Neural progenitor cell (in vitro differentiated cells): ENCODE measurements around the gene CDH23. TPM values are rescaled to one million over a fixed set of nuclear protein-coding genes. Genes with fewer than 3 reads are reported as not detected.

ENCODE experiments used
- DNase-seq: peaks from one replicate; pipeline ENCODE4 v3.0.0-alpha.2; 2016; ENCODE audit warnings: low spot score
- H2AFZ ChIP-seq: fragments of 200-600 bp; sonication (generic); replicated peaks from 2 replicates; pipeline ENCODE4 v1.6.1; 2016; ENCODE audit warnings: antibody characterized with exemption
- H3F3A ChIP-seq: fragments of 200-600 bp; sonication (generic); 2 replicates; pipeline ENCODE4 v1.6.1; 2016; ENCODE audit warnings: antibody characterized with exemption, low read depth
- H3K27ac ChIP-seq: fragments of 200-600 bp; sonication (generic); 2 replicates; pipeline ENCODE4 v1.5.1; 2016; ENCODE audit warnings: mild to moderate bottlenecking
- H3K27me3 ChIP-seq: fragments of 200-600 bp; sonication (generic); 2 replicates; pipeline ENCODE4 v1.6.1; 2016; ENCODE audit warnings: mild to moderate bottlenecking, moderate library complexity
- H3K36me3 ChIP-seq: fragments of 200-600 bp; sonication (generic); 2 replicates; pipeline ENCODE4 v1.5.1; 2016
- H3K4me1 ChIP-seq: fragments of 200-600 bp; sonication (generic); 2 replicates; pipeline ENCODE4 v1.6.1; 2016; ENCODE audit warnings: mixed run types
- H3K4me2 ChIP-seq: fragments of 200-600 bp; sonication (generic); 2 replicates; pipeline ENCODE4 v1.6.1; 2016
- H3K4me3 ChIP-seq: fragments of 200-600 bp; sonication (generic); 2 replicates; pipeline ENCODE4 v1.5.1; 2016
- H3K79me2 ChIP-seq: fragments of 200-600 bp; sonication (generic); 2 replicates; pipeline ENCODE4 v1.6.1; 2016; ENCODE audit warnings: low read depth
- H3K9ac ChIP-seq: fragments of 200-600 bp; sonication (generic); 2 replicates; pipeline ENCODE4 v1.6.1; 2016
- H3K9me3 ChIP-seq: fragments of 200-600 bp; sonication (generic); 2 replicates; pipeline ENCODE4 v1.5.1; 2016; ENCODE audit warnings: low read depth
- H4K20me1 ChIP-seq: fragments of 200-600 bp; sonication (generic); 2 replicates; pipeline ENCODE4 v1.6.1; 2016; ENCODE audit warnings: low read depth
- H3K27ac Mint-ChIP-seq: 3 replicates; pipeline ENCODE4 v1.8.0; 2021; ENCODE audit warnings: mixed read lengths
- H3K27me3 Mint-ChIP-seq: 2 replicates; pipeline ENCODE4 v1.8.0; 2022; ENCODE audit warnings: low read depth, mild to moderate bottlenecking, inconsistent platforms, moderate library complexity, mixed read lengths; ENCODE audit not compliant: insufficient read depth
- H3K36me3 Mint-ChIP-seq: 3 replicates; pipeline ENCODE4 v1.8.0; 2021; ENCODE audit warnings: mixed read lengths
- H3K4me1 Mint-ChIP-seq: 3 replicates; pipeline ENCODE4 v1.8.0; 2021; ENCODE audit warnings: mixed read lengths
- H3K4me3 Mint-ChIP-seq: 3 replicates; pipeline ENCODE4 v1.8.0; 2021; ENCODE audit warnings: mild to moderate bottlenecking, moderate library complexity, mixed read lengths
- H3K9me3 Mint-ChIP-seq: 3 replicates; pipeline ENCODE4 v1.8.0; 2020; ENCODE audit warnings: mixed read lengths
- CTCF ChIP-seq: fragments of 200-600 bp; sonication (generic); IDR thresholded peaks from 2 replicates; pipeline ENCODE4 v1.5.1; 2017; ENCODE audit warnings: antibody characterized with exemption, mild to moderate bottlenecking
- EZH2 ChIP-seq: fragments of 200-600 bp; sonication (generic); IDR thresholded peaks from 2 replicates; pipeline ENCODE4 v1.6.1; 2017; ENCODE audit warnings: antibody characterized with exemption, mild to moderate bottlenecking, moderate library complexity
- EZH2phosphoT487 ChIP-seq: fragments of 200-600 bp; sonication (generic); IDR thresholded peaks from 2 replicates; pipeline ENCODE4 v1.6.1; 2017; ENCODE audit warnings: antibody characterized with exemption
- total RNA-seq: library from RNA; depleted of rRNA; stranded (reverse); fragments of >200 nt; gene quantifications from 2 replicates; pipeline ENCODE4 v1.2.3, GENCODE V29; 2015; ENCODE audit warnings: low replicate concordance

Gene CDH23
- total RNA-seq, 1 donor from 2014 or later = 5.9 TPM

- Mint-ChIP-seq H3K27ac (no peak overlapping the region), H3K36me3 (no peaks in the 10 kb centered on the region), H3K27me3 (peaks cover 18% of the 10 kb centered on the region), H3K4me3 (no peak overlapping the region), H3K9me3 (no peaks in the 10 kb centered on the region), H3K4me1 (peaks cover 16% of the 10 kb centered on the region)
- TF ChIP-seq EZH2 (no peak), CTCF (peak; percentile 95), EZH2phosphoT487 (no peak)
- Histone ChIP-seq H3K9ac (no peak overlapping the region), H3K27me3 (no peaks in the 10 kb centered on the region), H3K9me3 (no peaks in the 10 kb centered on the region), H3F3A (peaks cover 13% of the 10 kb centered on the region), H3K4me2 (no peak overlapping the region), H3K36me3 (no peaks in the 10 kb centered on the region), H2AFZ (no peak overlapping the region), H4K20me1 (no peaks in the 10 kb centered on the region), H3K4me1 (peaks cover 22% of the 10 kb centered on the region), H3K4me3 (no peak overlapping the region), H3K27ac (no peak overlapping the region), H3K79me2 (no peaks in the 10 kb centered on the region)
- peak; percentile 83 for DNase-seq
Measured at GRCh38 chr10:71383972-71384687, 12.6 kb upstream of the CDH23 start.

- peaks cover 18% of the 10 kb centered on the region for H3K27me3 ChIP-seq
- Mint-ChIP-seq H3K36me3 (no peaks in the 10 kb centered on the region), H3K4me3 (no peak overlapping the region), H3K27ac (no peak overlapping the region), H3K4me1 (peaks cover 4% of the 10 kb centered on the region), H3K9me3 (no peaks in the 10 kb centered on the region), H3K27me3 (peaks cover 12% of the 10 kb centered on the region)
- no peak overlapping the region for H3K4me2 ChIP-seq
- H3K9ac ChIP-seq = no peak overlapping the region
- H3K36me3 ChIP-seq = no peaks in the 10 kb centered on the region
- TF ChIP-seq EZH2phosphoT487 = no peak
- TF ChIP-seq EZH2 = no peak
- TF ChIP-seq CTCF = no peak
- H4K20me1 ChIP-seq = no peaks in the 10 kb centered on the region
- no peak overlapping the region for H3K4me3 ChIP-seq
- H3K79me2 ChIP-seq = no peaks in the 10 kb centered on the region
- no peaks in the 10 kb centered on the region for H3K9me3 ChIP-seq
- DNase-seq = no peak
- peaks cover 6% of the 10 kb centered on the region for H3K4me1 ChIP-seq
- no peaks in the 10 kb centered on the region for H3F3A ChIP-seq
- H2AFZ ChIP-seq = no peak overlapping the region
- no peak overlapping the region for H3K27ac ChIP-seq
Measured at GRCh38 chr10:71388171-71388570, 8.5 kb upstream of the CDH23 start.

GRCh38 chr10:71388583-71389310 lies 8.0 kb upstream of the CDH23 start:
- no peak for DNase-seq
- Mint-ChIP-seq H3K4me3 (no peak overlapping the region), H3K36me3 (no peaks in the 10 kb centered on the region), H3K27me3 (peaks cover 8% of the 10 kb centered on the region), H3K4me1 (peaks cover 4% of the 10 kb centered on the region), H3K9me3 (no peaks in the 10 kb centered on the region), H3K27ac (no peak overlapping the region)
- no peak overlapping the region for H3K4me2 ChIP-seq
- H3K4me1 ChIP-seq = peaks cover 6% of the 10 kb centered on the region
- H2AFZ ChIP-seq = no peak overlapping the region
- H3K27me3 ChIP-seq = peaks cover 20% of the 10 kb centered on the region
- no peak overlapping the region for H3K9ac ChIP-seq
- no peak overlapping the region for H3K27ac ChIP-seq
- H3K36me3 ChIP-seq = no peaks in the 10 kb centered on the region
- no peaks in the 10 kb centered on the region for H4K20me1 ChIP-seq
- H3K9me3 ChIP-seq = no peaks in the 10 kb centered on the region
- H3K79me2 ChIP-seq = no peaks in the 10 kb centered on the region
- H3F3A ChIP-seq = no peaks in the 10 kb centered on the region
- TF ChIP-seq CTCF = no peak
- no peak for TF ChIP-seq EZH2phosphoT487
- no peak for TF ChIP-seq EZH2
- no peak overlapping the region for H3K4me3 ChIP-seq
